Thoracic aorta (tissue), 2 donors: ENCODE measurements around the gene ATF2. TPM values are rescaled to one million over a fixed set of nuclear protein-coding genes. Genes with fewer than 3 reads are reported as not detected.

Source experiments
- ATAC-seq: fragments of 150-250 bp; one replicate; pipeline ENCODE4 v1.8.0; 2017; ENCODE audit warnings: low read depth; ENCODE audit not compliant: insufficient number of reproducible peaks, low FRiP score
- DNase-seq: peaks from one replicate; pipeline ENCODE4 v3.0.0-alpha.2; 2020; ENCODE audit warnings: low spot score
- H3K27ac ChIP-seq, 2 donors: fragments of 200-600 bp; sonication (generic); 1 replicate in 1 of 2; 2 replicates in 1 of 2; pipeline ENCODE4 v1.5.1; 2016; ENCODE audit warnings: mild to moderate bottlenecking in 2 of 2, moderate library complexity in 2 of 2
- H3K27me3 ChIP-seq: fragments of 200-600 bp; sonication (generic); replicated peaks from 2 replicates; pipeline ENCODE4 v1.6.0; 2016; ENCODE audit warnings: mild to moderate bottlenecking; ENCODE audit not compliant: insufficient read depth
- H3K36me3 ChIP-seq: fragments of 200-600 bp; sonication (generic); one replicate; pipeline ENCODE4 v1.5.1; 2016
- H3K4me1 ChIP-seq, 2 donors: fragments of 200-600 bp; sonication (generic); 1 replicate in 1 of 2; 2 replicates in 1 of 2; pipeline versions ENCODE4 v1.5.1 to v1.6.0; 2016; ENCODE audit warnings: low read depth in 2 of 2, mild to moderate bottlenecking in 1 of 2; ENCODE audit not compliant: control insufficient read depth in 1 of 2
- H3K4me3 ChIP-seq: fragments of 200-600 bp; sonication (generic); 2 replicates; pipeline ENCODE4 v1.5.1; 2016; ENCODE audit warnings: mild to moderate bottlenecking
- H3K9me3 ChIP-seq: fragments of 200-600 bp; sonication (generic); 2 replicates; pipeline ENCODE4 v1.5.1; 2016
- CTCF ChIP-seq: fragments of 200-600 bp; sonication (generic); IDR thresholded peaks from one replicate; pipeline ENCODE4 v1.5.1; 2019; ENCODE audit warnings: antibody characterized with exemption
- total RNA-seq, 2 donors: library from RNA; depleted of rRNA; stranded (reverse); fragments of >200 nt; gene quantifications; one replicate each; pipeline versions ENCODE4 v1.1.0 to v1.2.3, GENCODE V29; 2016

The ATF2 gene
- total RNA-seq, 2 donors from 2014 or later = 58.9 to 62.6 TPM

DNA sequence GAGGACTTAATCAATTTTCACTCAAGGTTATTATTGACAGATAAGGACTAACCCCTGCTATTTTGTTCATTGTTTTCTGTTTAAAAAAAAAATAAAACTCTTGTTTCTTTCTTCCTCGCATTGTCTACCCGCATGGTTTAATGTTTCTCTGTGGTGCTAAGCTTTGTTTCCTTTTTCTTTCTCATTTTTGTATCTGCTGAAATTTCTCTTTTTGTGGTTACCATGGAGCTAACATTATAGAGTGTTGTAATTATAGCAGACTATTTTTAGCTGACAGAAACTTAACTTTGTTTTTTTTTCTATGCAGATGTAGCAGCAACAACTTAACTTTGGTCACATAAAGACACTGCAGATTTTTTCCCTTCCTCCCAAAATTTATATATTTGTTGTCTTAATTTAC lies 119.7 kb downstream of the ATF2 start:
- Histone ChIP-seq H3K4me1 (no peaks in the 10 kb centered on the region), H3K36me3 (no peaks in the 10 kb centered on the region), H3K9me3 (no peaks in the 10 kb centered on the region), H3K4me3 (no peak overlapping the region), H3K27ac (no peak overlapping the region), H3K27me3 (no peaks in the 10 kb centered on the region)
- ATAC-seq (no peak), DNase-seq (no peak)
- TF ChIP-seq CTCF = no peak

DNA sequence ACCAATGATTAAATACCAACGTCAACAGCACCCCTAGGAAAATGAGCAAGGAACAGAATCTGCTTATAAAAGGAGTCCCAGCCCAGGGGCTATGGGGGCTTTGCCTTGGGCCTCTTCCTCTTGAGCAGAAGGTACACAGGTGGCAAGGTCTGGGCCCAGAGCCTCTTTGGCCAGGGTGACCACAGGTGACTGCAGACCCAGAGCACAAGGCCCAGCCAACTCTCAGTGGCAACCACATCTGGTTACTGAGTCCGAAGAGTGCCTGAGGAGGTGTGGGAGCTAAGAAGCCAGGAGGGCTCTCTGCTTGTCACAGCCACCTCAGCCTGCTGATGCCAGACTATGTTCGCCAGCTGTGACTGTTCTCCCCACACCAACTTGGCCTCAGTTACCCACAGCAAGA lies 128.5 kb downstream of the ATF2 start:
- ATAC-seq = no peak
- H3K36me3 ChIP-seq = no peaks in the 10 kb centered on the region

DNA sequence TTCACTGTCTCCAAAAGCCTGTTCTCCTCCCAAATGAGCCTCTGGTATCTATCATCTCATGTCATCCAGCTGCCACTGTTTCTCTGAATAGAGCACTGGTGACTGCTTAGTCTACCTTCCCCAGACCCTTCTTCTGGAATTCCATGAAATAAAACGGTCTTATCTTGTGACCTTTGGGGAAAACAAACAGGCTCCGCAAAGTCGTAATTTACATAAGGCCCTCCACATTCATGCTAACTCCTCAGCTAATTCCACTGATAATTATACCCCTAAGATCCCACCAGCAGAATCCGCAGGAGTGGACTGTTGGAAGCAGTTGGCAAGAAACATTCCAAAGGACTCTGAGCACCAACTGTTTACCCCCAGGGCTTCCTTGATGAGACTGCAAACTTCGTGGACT lies 129.0 kb downstream of the ATF2 start:
- H3K4me1 ChIP-seq = peaks cover 0 to 6% of the 10 kb centered on the region in 2 donors
- TF ChIP-seq CTCF = no peak
- no peak overlapping the region for H3K4me3 ChIP-seq
- H3K36me3 ChIP-seq = no peaks in the 10 kb centered on the region
- H3K27me3 ChIP-seq = no peaks in the 10 kb centered on the region
- DNase-seq = no peak
- no peak overlapping the region for H3K27ac ChIP-seq
- no peak for ATAC-seq
- no peaks in the 10 kb centered on the region for H3K9me3 ChIP-seq

More for the DNA sequence above, 128.5 kb downstream of the ATF2 start:
- no peak overlapping the region for H3K4me3 ChIP-seq
- no peaks in the 10 kb centered on the region for H3K27me3 ChIP-seq
- DNase-seq = no peak
- H3K4me1 ChIP-seq = peaks cover 0 to 6% of the 10 kb centered on the region in 2 donors
- H3K9me3 ChIP-seq = no peaks in the 10 kb centered on the region
- no peak for TF ChIP-seq CTCF
- H3K27ac ChIP-seq = no peak overlapping the region

DNA sequence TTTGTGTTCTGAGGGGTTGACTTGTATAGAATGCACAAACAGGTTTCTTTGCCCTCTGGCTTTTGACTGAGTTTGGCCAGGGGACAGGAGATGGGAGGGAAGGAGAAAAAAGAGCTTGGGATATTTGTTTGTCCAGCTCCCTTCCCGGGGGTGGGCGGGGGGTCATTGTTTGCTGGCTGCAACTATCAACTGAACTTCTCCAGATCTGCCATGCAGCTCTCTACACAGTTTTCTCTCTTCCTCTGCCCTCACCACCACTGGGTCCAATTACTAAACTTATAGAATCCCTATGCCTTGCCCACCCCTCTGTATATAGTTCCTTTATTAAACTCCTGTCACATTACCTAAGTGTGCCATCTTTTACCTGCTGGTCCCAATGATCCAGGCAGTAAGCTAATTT lies 130.1 kb downstream of the ATF2 start:
- ATAC-seq = no peak
- H3K4me3 ChIP-seq = no peak overlapping the region
- no peak for TF ChIP-seq CTCF

GRCh38 chr2:175036582-175037018 lies 131.4 kb downstream of the ATF2 start:
- H3K27me3 ChIP-seq = no peaks in the 10 kb centered on the region
- peak overlapping the region; percentile 17 for H3K4me3 ChIP-seq
- no peaks in the 10 kb centered on the region for H3K9me3 ChIP-seq
- H3K36me3 ChIP-seq = no peaks in the 10 kb centered on the region
- peaks cover 0 to 6% of the 10 kb centered on the region in 2 donors for H3K4me1 ChIP-seq
- H3K27ac ChIP-seq = no peak overlapping the region
- DNase-seq (no peak), ATAC-seq (no peak)
- peak; percentile 59 for TF ChIP-seq CTCF

More for the DNA sequence above, 130.1 kb downstream of the ATF2 start:
- Histone ChIP-seq H3K4me1 (peaks cover 0 to 6% of the 10 kb centered on the region in 2 donors), H3K36me3 (no peaks in the 10 kb centered on the region), H3K27ac (no peak overlapping the region), H3K27me3 (no peaks in the 10 kb centered on the region), H3K9me3 (no peaks in the 10 kb centered on the region)
- no peak for DNase-seq
